Keratinocyte (primary cell): ENCODE data around the gene BEGAIN.

Source experiments
- EZH2 ChIP-seq: IDR thresholded peaks from one replicate; pipeline ENCODE4 v1.6.1; 2012; ENCODE audit warnings: inconsistent platforms, mild to moderate bottlenecking, low read length, moderate library complexity
- TF ChIP-seq, protein P1 (sequence below), 3 experiments: IDR thresholded peaks in 1 of 3; conservative IDR thresholded peaks in 1 of 3; optimal IDR thresholded peaks in 1 of 3; 2 replicates in 2 of 3; 3 replicates in 1 of 3; pipeline versions ENCODE3 to v1.5.1; 2011; ENCODE audit warnings: low read length in 3 of 3, mild to moderate bottlenecking in 3 of 3, moderate library complexity in 2 of 3, control low read depth in 1 of 3, inconsistent platforms in 1 of 3; ENCODE audit not compliant: insufficient read depth in 2 of 3; ENCODE audit errors: extremely low read depth in 1 of 3

GRCh38 chr14:100568164-100568997 is 18.8 kb downstream of the BEGAIN start:
- TF ChIP-seq, protein P1, sequence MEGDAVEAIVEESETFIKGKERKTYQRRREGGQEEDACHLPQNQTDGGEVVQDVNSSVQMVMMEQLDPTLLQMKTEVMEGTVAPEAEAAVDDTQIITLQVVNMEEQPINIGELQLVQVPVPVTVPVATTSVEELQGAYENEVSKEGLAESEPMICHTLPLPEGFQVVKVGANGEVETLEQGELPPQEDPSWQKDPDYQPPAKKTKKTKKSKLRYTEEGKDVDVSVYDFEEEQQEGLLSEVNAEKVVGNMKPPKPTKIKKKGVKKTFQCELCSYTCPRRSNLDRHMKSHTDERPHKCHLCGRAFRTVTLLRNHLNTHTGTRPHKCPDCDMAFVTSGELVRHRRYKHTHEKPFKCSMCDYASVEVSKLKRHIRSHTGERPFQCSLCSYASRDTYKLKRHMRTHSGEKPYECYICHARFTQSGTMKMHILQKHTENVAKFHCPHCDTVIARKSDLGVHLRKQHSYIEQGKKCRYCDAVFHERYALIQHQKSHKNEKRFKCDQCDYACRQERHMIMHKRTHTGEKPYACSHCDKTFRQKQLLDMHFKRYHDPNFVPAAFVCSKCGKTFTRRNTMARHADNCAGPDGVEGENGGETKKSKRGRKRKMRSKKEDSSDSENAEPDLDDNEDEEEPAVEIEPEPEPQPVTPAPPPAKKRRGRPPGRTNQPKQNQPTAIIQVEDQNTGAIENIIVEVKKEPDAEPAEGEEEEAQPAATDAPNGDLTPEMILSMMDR (optimal IDR thresholded peaks at IDR 0.05 in 1 of 3, IDR thresholded peaks at IDR 0.05 in 1 of 3, conservative IDR thresholded peaks at IDR 0.05 in 1 of 3; ENCODE audit: extremely low read depth in 1 of 3, insufficient read depth in 2 of 3, low read length in 3 of 3) = no peak
- peak; percentile 99 for TF ChIP-seq EZH2
